Measurements from ENCODE around the gene KANSL1. TPM values are rescaled to one million over a fixed set of nuclear protein-coding genes. Genes with fewer than 3 reads are reported as not detected.

Gene KANSL1
- total and polyA plus RNA-seq, 9 of the 15 experiments (the other 6 are each of a cell fraction or from before 2014, with no cell fraction given), result 3.6 to 55.4 (median 31.8) TPM

DNA sequence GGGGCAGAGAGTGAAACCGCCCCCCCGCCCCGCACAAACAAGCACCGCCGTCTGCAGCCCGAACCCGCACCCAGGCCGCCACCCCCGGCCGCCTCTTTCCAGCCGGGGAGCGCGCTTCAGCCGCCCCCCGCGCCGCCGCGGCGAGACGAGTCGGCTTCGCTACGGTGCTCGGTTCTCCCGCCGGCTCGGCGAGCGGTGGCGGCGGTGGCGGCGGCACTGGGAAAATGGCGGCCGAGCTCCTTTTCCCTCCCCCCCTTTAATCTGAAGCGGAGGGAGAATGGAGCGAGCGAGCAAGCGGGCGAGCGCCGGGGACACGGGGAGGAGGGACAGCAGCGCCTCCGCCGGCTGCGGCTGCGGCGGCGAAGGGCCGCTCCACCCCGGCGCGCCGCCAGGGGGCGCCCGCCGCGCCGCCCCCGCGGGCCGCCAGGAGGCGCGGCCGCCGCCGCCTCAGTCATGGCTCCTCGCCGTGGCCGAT lies at the start of gene KANSL1 (continued):
- TF ChIP-seq, protein P1, sequence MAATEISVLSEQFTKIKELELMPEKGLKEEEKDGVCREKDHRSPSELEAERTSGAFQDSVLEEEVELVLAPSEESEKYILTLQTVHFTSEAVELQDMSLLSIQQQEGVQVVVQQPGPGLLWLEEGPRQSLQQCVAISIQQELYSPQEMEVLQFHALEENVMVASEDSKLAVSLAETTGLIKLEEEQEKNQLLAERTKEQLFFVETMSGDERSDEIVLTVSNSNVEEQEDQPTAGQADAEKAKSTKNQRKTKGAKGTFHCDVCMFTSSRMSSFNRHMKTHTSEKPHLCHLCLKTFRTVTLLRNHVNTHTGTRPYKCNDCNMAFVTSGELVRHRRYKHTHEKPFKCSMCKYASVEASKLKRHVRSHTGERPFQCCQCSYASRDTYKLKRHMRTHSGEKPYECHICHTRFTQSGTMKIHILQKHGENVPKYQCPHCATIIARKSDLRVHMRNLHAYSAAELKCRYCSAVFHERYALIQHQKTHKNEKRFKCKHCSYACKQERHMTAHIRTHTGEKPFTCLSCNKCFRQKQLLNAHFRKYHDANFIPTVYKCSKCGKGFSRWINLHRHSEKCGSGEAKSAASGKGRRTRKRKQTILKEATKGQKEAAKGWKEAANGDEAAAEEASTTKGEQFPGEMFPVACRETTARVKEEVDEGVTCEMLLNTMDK (IDR thresholded peaks at IDR 0.05; ENCODE audit: borderline replicate concordance, insufficient read depth, low read depth, low read length, poor library complexity, severe bottlenecking), result peak; percentile 99
- TF ChIP-seq, protein P2, sequence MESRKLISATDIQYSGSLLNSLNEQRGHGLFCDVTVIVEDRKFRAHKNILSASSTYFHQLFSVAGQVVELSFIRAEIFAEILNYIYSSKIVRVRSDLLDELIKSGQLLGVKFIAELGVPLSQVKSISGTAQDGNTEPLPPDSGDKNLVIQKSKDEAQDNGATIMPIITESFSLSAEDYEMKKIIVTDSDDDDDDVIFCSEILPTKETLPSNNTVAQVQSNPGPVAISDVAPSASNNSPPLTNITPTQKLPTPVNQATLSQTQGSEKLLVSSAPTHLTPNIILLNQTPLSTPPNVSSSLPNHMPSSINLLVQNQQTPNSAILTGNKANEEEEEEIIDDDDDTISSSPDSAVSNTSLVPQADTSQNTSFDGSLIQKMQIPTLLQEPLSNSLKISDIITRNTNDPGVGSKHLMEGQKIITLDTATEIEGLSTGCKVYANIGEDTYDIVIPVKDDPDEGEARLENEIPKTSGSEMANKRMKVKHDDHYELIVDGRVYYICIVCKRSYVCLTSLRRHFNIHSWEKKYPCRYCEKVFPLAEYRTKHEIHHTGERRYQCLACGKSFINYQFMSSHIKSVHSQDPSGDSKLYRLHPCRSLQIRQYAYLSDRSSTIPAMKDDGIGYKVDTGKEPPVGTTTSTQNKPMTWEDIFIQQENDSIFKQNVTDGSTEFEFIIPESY (CRISPR knock-in tag; IDR thresholded peaks at IDR 0.05), result peak; percentile 27; the same call in 1 of the 2 replicates
- TF ChIP-seq NR3C1 (CRISPR knock-in tag; IDR thresholded peaks at IDR 0.05) (no peak), PRPF4 (IDR thresholded peaks at IDR 0.05; ENCODE audit: insufficient read depth, low read depth, low read length, poor library complexity, severe bottlenecking) (peak; percentile 53), SMARCB1 (IDR thresholded peaks at IDR 0.05; ENCODE audit: insufficient read length, low read depth) (peak; percentile 51), CXXC5 (CRISPR knock-in tag; IDR thresholded peaks at IDR 0.05) (peak; percentile 81), TBP (optimal IDR thresholded peaks at IDR 0.05; ENCODE audit: low read depth, low read length) (peak; percentile 77), ZNF24 (IDR thresholded peaks at IDR 0.05) (peak; percentile 8; the same call in 1 of the 2 replicates), NCOR1 (IDR thresholded peaks at IDR 0.05) (peak; percentile 49; the same call in 1 of the 2 replicates), EP400 (IDR thresholded peaks at IDR 0.05) (peak; percentile 61; the same call in 1 of the 2 replicates), POLR2G (IDR thresholded peaks at IDR 0.05; ENCODE audit: low read depth, low read length) (peak; percentile 87), TEAD1 (CRISPR knock-in tag; IDR thresholded peaks at IDR 0.05) (0 out of 4 replicates have a peak, but pooled peaks of 1 of the 2 experiments have one; percentile 25), ZFP36 (IDR thresholded peaks at IDR 0.05; ENCODE audit: low read depth, low read length, partially characterized antibody) (no peak), POLR2H (tag; IDR thresholded peaks at IDR 0.05; ENCODE audit: low read depth) (peak; percentile 66; the same call in 1 of the 2 replicates), NONO (IDR thresholded peaks at IDR 0.05; ENCODE audit: low read depth in 2 of 2, low read length in 1 of 2) (peak in 1 of 2 experiments; percentile 82; a peak in 3 of 4 replicates), ZNF445 (CRISPR knock-in tag; IDR thresholded peaks at IDR 0.05; ENCODE audit: low read depth) (no peak), RCOR1 (IDR thresholded peaks at IDR 0.05; ENCODE audit: borderline replicate concordance in 1 of 2, low read depth in 2 of 2, low read length in 2 of 2) (peak in 1 of 2 experiments; percentile 29; a peak in 1 of 4 replicates), POLR2A (conservative IDR thresholded peaks at IDR 0.05) (0 out of 2 replicates have a peak, but pooled peaks have one; percentile 16), HSF4 (CRISPR knock-in tag; IDR thresholded peaks at IDR 0.05; ENCODE audit: borderline replicate concordance) (no peak), HNRNPL (IDR thresholded peaks at IDR 0.05; ENCODE audit: low read depth, low read length) (no peak), RBM14 (IDR thresholded peaks at IDR 0.05; ENCODE audit: borderline replicate concordance, insufficient read depth, low read depth, low read length) (0 out of 2 replicates have a peak, but pooled peaks have one; percentile 71)
- TF ChIP-seq, protein P3, sequence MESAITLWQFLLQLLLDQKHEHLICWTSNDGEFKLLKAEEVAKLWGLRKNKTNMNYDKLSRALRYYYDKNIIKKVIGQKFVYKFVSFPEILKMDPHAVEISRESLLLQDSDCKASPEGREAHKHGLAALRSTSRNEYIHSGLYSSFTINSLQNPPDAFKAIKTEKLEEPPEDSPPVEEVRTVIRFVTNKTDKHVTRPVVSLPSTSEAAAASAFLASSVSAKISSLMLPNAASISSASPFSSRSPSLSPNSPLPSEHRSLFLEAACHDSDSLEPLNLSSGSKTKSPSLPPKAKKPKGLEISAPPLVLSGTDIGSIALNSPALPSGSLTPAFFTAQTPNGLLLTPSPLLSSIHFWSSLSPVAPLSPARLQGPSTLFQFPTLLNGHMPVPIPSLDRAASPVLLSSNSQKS (CRISPR knock-in tag; IDR thresholded peaks at IDR 0.05), result no peak

All from K562 (cell line).